Body of pancreas (tissue), 4 donors: ENCODE measurements around the gene AQP5.

Experiments used
- CTCF ChIP-seq, 7 experiments: fragments of 450-650 bp in 4 of 7; fragments of 200-600 bp in 3 of 7; sonication (generic) in 3 of 7; IDR thresholded peaks; one replicate each; pipeline ENCODE4 v1.5.1; 2016 to 2019; ENCODE audit warnings: antibody characterized with exemption in 7 of 7
- POLR2A ChIP-seq, 3 donors: fragments of 450-650 bp; IDR thresholded peaks; one replicate each; pipeline ENCODE4 v1.6.1; 2016; ENCODE audit warnings: antibody characterized with exemption in 3 of 3, mild to moderate bottlenecking in 2 of 3

GRCh38 chr12:49961111-49961922 is at the start of gene AQP5:
- TF ChIP-seq POLR2A (IDR thresholded peaks at IDR 0.05) = no peak
- no peak for TF ChIP-seq CTCF (IDR thresholded peaks at IDR 0.05)
